Fibroblast of skin of scalp (primary cell): Measurements from ENCODE around the gene FEZF1.
"Not testable (repeated sequence)": the region's sequence is repeated elsewhere in the genome, so short reads cannot be mapped to it uniquely, and the experiment has no call there.

ENCODE experiments used
- DNase-seq: peaks from one replicate; pipeline ENCODE4 v3.0.0-alpha.2; 2013

The FEZF1 gene

GRCh38 chr7:122306320-122307227, 2.0 kb upstream of the FEZF1 start:
- no peak for DNase-seq

- no peak for DNase-seq
Measured at GRCh38 chr7:122305475-122306319, 1.1 kb upstream of the FEZF1 start.

GRCh38 chr7:122304996-122305421, 459 bp upstream of the FEZF1 start:
- peak; percentile 3 for DNase-seq

- DNase-seq: no peak
Measured at GRCh38 chr7:122303531-122304318, 825 bp downstream of the FEZF1 start.

- DNase-seq: no peak
Measured at GRCh38 chr7:122302761-122303530, 1.6 kb downstream of the FEZF1 start.

GRCh38 chr7:122301858-122302760, 2.4 kb downstream of the FEZF1 start:
- DNase-seq: no peak

GRCh38 chr7:122300956-122301833, 3.4 kb downstream of the FEZF1 start:
- DNase-seq: no peak

- peak; percentile 7 for DNase-seq
Measured at GRCh38 chr7:122300211-122300932, 4.2 kb downstream of the FEZF1 start.

- DNase-seq: no peak
Measured at GRCh38 chr7:122299624-122300210, 4.8 kb downstream of the FEZF1 start.

GRCh38 chr7:122298618-122299017, 5.9 kb downstream of the FEZF1 start:
- no peak for DNase-seq

GRCh38 chr7:122298131-122298530, 6.4 kb downstream of the FEZF1 start:
- no peak for DNase-seq

GRCh38 chr7:122291189-122291588, 13.4 kb downstream of the FEZF1 start:
- no peak for DNase-seq

- DNase-seq: no peak
Measured at GRCh38 chr7:122290476-122290875, 14.1 kb downstream of the FEZF1 start.

GRCh38 chr7:122289426-122289825, 15.1 kb downstream of the FEZF1 start:
- DNase-seq: no peak

- DNase-seq: not testable (repeated sequence)
Measured at GRCh38 chr7:122284608-122285007, 19.9 kb downstream of the FEZF1 start.

GRCh38 chr7:122273117-122273516, 31.4 kb downstream of the FEZF1 start:
- DNase-seq: no peak

GRCh38 chr7:122269241-122269640, 35.3 kb downstream of the FEZF1 start:
- no peak for DNase-seq

GRCh38 chr7:122268101-122268500, 36.4 kb downstream of the FEZF1 start:
- DNase-seq: no peak

- DNase-seq: no peak
Measured at GRCh38 chr7:122262246-122262645, 42.3 kb downstream of the FEZF1 start.
